Natural killer cell (primary cell): ENCODE measurements around the gene CALD1. TPM values are rescaled to one million over a fixed set of nuclear protein-coding genes. Genes with fewer than 3 reads are reported as not detected.

Source experiments
- ATAC-seq, 3 donors: fragments of 150-1000 bp in 2 of 3; fragments of 200-7000 bp in 1 of 3; cut with Tn5 transposase; 1 replicate in 1 of 3; 2 replicates in 2 of 3; pipeline ENCODE4 v1.10.0; 2021; ENCODE audit warnings: mild to moderate bottlenecking in 2 of 3, moderate library complexity in 2 of 3
- DNase-seq, 2 donors: peaks; one replicate each; pipeline versions ENCODE4 v3.0.0 to v3.0.0-alpha.2; 2013 to 2021; ENCODE audit warnings: mixed read lengths in 1 of 2
- H3K27ac ChIP-seq: one replicate; pipeline ENCODE4 v1.5.1; 2013; ENCODE audit warnings: mild to moderate bottlenecking, low read length
- H3K27me3 ChIP-seq: one replicate; pipeline ENCODE4 v1.6.1; 2013; ENCODE audit warnings: low read length; ENCODE audit not compliant: control insufficient read depth, insufficient read depth
- H3K36me3 ChIP-seq: one replicate; pipeline ENCODE4 v1.6.1; 2013; ENCODE audit warnings: low read length; ENCODE audit not compliant: control insufficient read depth, insufficient read depth
- H3K4me1 ChIP-seq: one replicate; pipeline ENCODE4 v1.6.1; 2013; ENCODE audit warnings: low read length; ENCODE audit not compliant: control insufficient read depth, insufficient read depth
- H3K4me3 ChIP-seq: one replicate; pipeline ENCODE4 v1.5.1; 2013; ENCODE audit warnings: low read length
- H3K9me3 ChIP-seq: one replicate; pipeline ENCODE4 v1.6.1; 2013; ENCODE audit warnings: low read length; ENCODE audit not compliant: control insufficient read depth, insufficient read depth
- H3K27ac Mint-ChIP-seq, 2 donors: one replicate each; pipeline ENCODE4 v1.8.0; 2022; ENCODE audit warnings: mild to moderate bottlenecking in 2 of 2, mixed read lengths in 2 of 2, moderate library complexity in 1 of 2
- H3K27me3 Mint-ChIP-seq, 2 donors: one replicate each; pipeline ENCODE4 v1.8.0; 2022; ENCODE audit warnings: low read depth in 2 of 2, mixed read lengths in 2 of 2
- H3K36me3 Mint-ChIP-seq: one replicate; pipeline ENCODE4 v1.8.0; 2022; ENCODE audit warnings: mixed read lengths
- H3K4me1 Mint-ChIP-seq, 2 donors: one replicate each; pipeline ENCODE4 v1.8.0; 2022; ENCODE audit warnings: mixed read lengths in 2 of 2
- H3K4me3 Mint-ChIP-seq: one replicate; pipeline ENCODE4 v1.8.0; 2022; ENCODE audit warnings: mild to moderate bottlenecking, moderate library complexity, mixed read lengths
- H3K9me3 Mint-ChIP-seq, 2 donors: one replicate each; pipeline ENCODE4 v1.8.0; 2022; ENCODE audit warnings: mixed read lengths in 2 of 2
- CTCF ChIP-seq: fragments of 200-600 bp; IDR thresholded peaks from one replicate; pipeline ENCODE4 v1.8.0; 2022; ENCODE audit warnings: antibody characterized with exemption
- WGBS: methylation state at CpG from one replicate; pipeline ENCODE4 v1.1.7; 2013; ENCODE audit warnings: missing lambda C conversion rate; ENCODE audit not compliant: insufficient coverage; 5-methylcytosine and 5-hydroxymethylcytosine counted together
- intact Hi-C: fragments of 100-400 bp; cut with micrococcal nuclease; formaldehyde crosslinking; loops from one replicate; pipeline ENCODE4 v1.14.2; 2022
- total RNA-seq, 4 donors: library from RNA; stranded (reverse); fragments of 120-200 nt in 1 of 4; gene quantifications; one replicate each; pipeline versions ENCODE4 v1.2.3 to v1.2.4, GENCODE V29; 2013 to 2022

CALD1 gene
- total RNA-seq, 3 donors from 2014 or later (not counting 1 experiment from before 2014, with no cell fraction given): 0.14 to 2.5 (median 1.0) TPM

- no peaks in the 10 kb centered on the region for H3K9me3 Mint-ChIP-seq
- H3K36me3 Mint-ChIP-seq: no peaks in the 10 kb centered on the region
Measured at GRCh38 chr7:134806197-134806596, 26.8 kb downstream of the CALD1 start.

GRCh38 chr7:134809616-134810015 lies 30.2 kb downstream of the CALD1 start:
- no peak for ATAC-seq
- no peak for DNase-seq
- Mint-ChIP-seq H3K4me1 (no peaks in the 10 kb centered on the region), H3K36me3 (no peaks in the 10 kb centered on the region), H3K27me3 (peaks cover 8 to 14% of the 10 kb centered on the region in 2 donors), H3K9me3 (peaks cover 0 to 6% of the 10 kb centered on the region in 2 donors), H3K27ac (no peak overlapping the region), H3K4me3 (no peak overlapping the region)
- Histone ChIP-seq H3K9me3 (no peaks in the 10 kb centered on the region), H3K27ac (no peak overlapping the region), H3K36me3 (no peaks in the 10 kb centered on the region), H3K4me1 (no peaks in the 10 kb centered on the region), H3K27me3 (no peaks in the 10 kb centered on the region), H3K4me3 (no peak overlapping the region)
- intact Hi-C loops: no loop called here
- TF ChIP-seq CTCF: no peak
- WGBS: no CpG with 5 or more reads among the region's 1 CpG

More at GRCh38 chr7:134806197-134806596, 26.8 kb downstream of the CALD1 start:
- Mint-ChIP-seq H3K4me1 (no peaks in the 10 kb centered on the region), H3K4me3 (no peak overlapping the region), H3K27ac (no peak overlapping the region), H3K27me3 (peaks cover 9 to 13% of the 10 kb centered on the region in 2 donors)
- Histone ChIP-seq H3K27me3 (no peaks in the 10 kb centered on the region), H3K4me1 (no peaks in the 10 kb centered on the region), H3K4me3 (no peak overlapping the region), H3K27ac (no peak overlapping the region), H3K36me3 (no peaks in the 10 kb centered on the region), H3K9me3 (peaks cover 3% of the 10 kb centered on the region)
- 84% methylated on average over 3 of the region's 4 CpGs for WGBS
- no peak for ATAC-seq
- intact Hi-C loops: no loop called here
- DNase-seq: no peak
- no peak for TF ChIP-seq CTCF

GRCh38 chr7:134811765-134812164 lies 32.3 kb downstream of the CALD1 start:
- intact Hi-C loops: no loop called here
- 53% methylated on average over 2 of the region's 3 CpGs for WGBS

More at GRCh38 chr7:134811765-134812164, 32.3 kb downstream of the CALD1 start:
- H3K4me3 ChIP-seq: no peak overlapping the region
- TF ChIP-seq CTCF: no peak
- H3K4me1 ChIP-seq: no peaks in the 10 kb centered on the region
- peaks cover 8 to 11% of the 10 kb centered on the region in 2 donors for H3K27me3 Mint-ChIP-seq
- no peaks in the 10 kb centered on the region for H3K27me3 ChIP-seq
- DNase-seq (no peak), ATAC-seq (no peak)
- H3K27ac ChIP-seq: no peak overlapping the region
- H3K4me3 Mint-ChIP-seq: no peak overlapping the region
- no peaks in the 10 kb centered on the region for H3K9me3 ChIP-seq
- H3K4me1 Mint-ChIP-seq: no peaks in the 10 kb centered on the region
- no peak overlapping the region for H3K27ac Mint-ChIP-seq
- H3K36me3 ChIP-seq: no peaks in the 10 kb centered on the region
- H3K9me3 Mint-ChIP-seq: peaks cover 0 to 6% of the 10 kb centered on the region in 2 donors
- H3K36me3 Mint-ChIP-seq: no peaks in the 10 kb centered on the region
